Measurements from ENCODE around the gene NAT10. TPM values are rescaled to one million over a fixed set of nuclear protein-coding genes. Genes with fewer than 3 reads are reported as not detected.

NAT10 gene
- polyA plus RNA-seq, 1 experiment: 35.0 TPM

GRCh38 chr11:34188181-34188580 is 82.8 kb downstream of the NAT10 start:
- no peaks in the 10 kb centered on the region for H3K27me3 ChIP-seq (ENCODE audit: control insufficient read depth, insufficient read depth, low read length)
- DNase-seq (ENCODE audit: low read depth): no peak
- CTCF ChIA-PET: interaction anchor here (1.3 to 1.6 kb wide), 2 partner anchors 14 to 17 kb away, joined by 3 to 8 read pairs; no protein-coding TSS in a partner anchor
- no peak overlapping the region for H3K4me3 ChIP-seq (ENCODE audit: low read depth, low read length)
- POLR2A ChIA-PET: no interaction called here
- H3K36me3 ChIP-seq (ENCODE audit: control insufficient read depth, insufficient read depth, low read length): no peaks in the 10 kb centered on the region
- TF ChIP-seq, protein P1, sequence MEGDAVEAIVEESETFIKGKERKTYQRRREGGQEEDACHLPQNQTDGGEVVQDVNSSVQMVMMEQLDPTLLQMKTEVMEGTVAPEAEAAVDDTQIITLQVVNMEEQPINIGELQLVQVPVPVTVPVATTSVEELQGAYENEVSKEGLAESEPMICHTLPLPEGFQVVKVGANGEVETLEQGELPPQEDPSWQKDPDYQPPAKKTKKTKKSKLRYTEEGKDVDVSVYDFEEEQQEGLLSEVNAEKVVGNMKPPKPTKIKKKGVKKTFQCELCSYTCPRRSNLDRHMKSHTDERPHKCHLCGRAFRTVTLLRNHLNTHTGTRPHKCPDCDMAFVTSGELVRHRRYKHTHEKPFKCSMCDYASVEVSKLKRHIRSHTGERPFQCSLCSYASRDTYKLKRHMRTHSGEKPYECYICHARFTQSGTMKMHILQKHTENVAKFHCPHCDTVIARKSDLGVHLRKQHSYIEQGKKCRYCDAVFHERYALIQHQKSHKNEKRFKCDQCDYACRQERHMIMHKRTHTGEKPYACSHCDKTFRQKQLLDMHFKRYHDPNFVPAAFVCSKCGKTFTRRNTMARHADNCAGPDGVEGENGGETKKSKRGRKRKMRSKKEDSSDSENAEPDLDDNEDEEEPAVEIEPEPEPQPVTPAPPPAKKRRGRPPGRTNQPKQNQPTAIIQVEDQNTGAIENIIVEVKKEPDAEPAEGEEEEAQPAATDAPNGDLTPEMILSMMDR (IDR thresholded peaks at IDR 0.05; ENCODE audit: insufficient read depth, low read depth, low read length): no peak

DNA sequence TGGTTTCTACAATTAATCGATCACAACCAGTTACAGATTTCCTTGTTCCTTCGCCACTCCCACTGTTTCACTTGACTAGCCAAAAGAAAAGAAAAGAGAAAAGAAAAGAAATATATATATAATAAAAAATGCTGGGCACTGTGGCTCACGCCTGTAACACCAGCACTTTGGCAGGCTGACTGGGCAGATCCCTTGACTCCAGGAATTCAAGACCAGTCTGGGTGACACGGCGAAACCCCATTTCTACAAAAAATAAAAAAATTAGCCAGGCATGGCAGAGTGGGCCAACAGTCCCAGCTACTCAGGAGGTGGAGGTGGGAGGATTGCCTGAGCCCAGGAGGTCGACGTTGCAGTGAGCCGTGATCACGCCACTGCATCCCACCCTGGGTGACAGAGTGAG is 83.8 kb downstream of the NAT10 start:
- TF ChIP-seq, protein P1 (IDR thresholded peaks at IDR 0.05; ENCODE audit: insufficient read depth, low read depth, low read length): no peak
- POLR2A ChIA-PET: no interaction called here
- DNase-seq (ENCODE audit: low read depth): no peak
- no peaks in the 10 kb centered on the region for H3K27me3 ChIP-seq (ENCODE audit: control insufficient read depth, insufficient read depth, low read length)
- no peak overlapping the region for H3K4me3 ChIP-seq (ENCODE audit: low read depth, low read length)
- CTCF ChIA-PET: interaction anchor here (0.9 kb wide), 1 partner anchor 15 kb away, joined by 3 read pairs; no protein-coding TSS in a partner anchor
- no peaks in the 10 kb centered on the region for H3K36me3 ChIP-seq (ENCODE audit: control insufficient read depth, insufficient read depth, low read length)

- ChIA-PET CTCF (interaction anchor here (1.0 to 2.0 kb wide), 4 partner anchors 11 to 138 kb away, joined by 3 to 7 read pairs (median 3); no protein-coding TSS in a partner anchor), POLR2A (no interaction called here)
- no peak for DNase-seq (ENCODE audit: low read depth)
- no peaks in the 10 kb centered on the region for H3K27me3 ChIP-seq (ENCODE audit: control insufficient read depth, insufficient read depth, low read length)
- no peak overlapping the region for H3K4me3 ChIP-seq (ENCODE audit: low read depth, low read length)
- TF ChIP-seq, protein P1 (IDR thresholded peaks at IDR 0.05; ENCODE audit: insufficient read depth, low read depth, low read length): no peak
- H3K36me3 ChIP-seq (ENCODE audit: control insufficient read depth, insufficient read depth, low read length): no peaks in the 10 kb centered on the region; the same call in 1 of the 2 replicates
Observed at GRCh38 chr11:34190192-34191139, 85.0 kb downstream of the NAT10 start.

GRCh38 chr11:34191578-34191977 is 86.1 kb downstream of the NAT10 start:
- no peaks in the 10 kb centered on the region for H3K27me3 ChIP-seq (ENCODE audit: control insufficient read depth, insufficient read depth, low read length)
- H3K4me3 ChIP-seq (ENCODE audit: low read depth, low read length): no peak overlapping the region
- CTCF ChIA-PET: interaction anchor here (0.8 to 2.0 kb wide), 5 partner anchors 12 to 137 kb away, joined by 3 to 7 read pairs (median 3); no protein-coding TSS in a partner anchor
- no peaks in the 10 kb centered on the region; the same call in 1 of the 2 replicates for H3K36me3 ChIP-seq (ENCODE audit: control insufficient read depth, insufficient read depth, low read length)
- TF ChIP-seq, protein P1 (IDR thresholded peaks at IDR 0.05; ENCODE audit: insufficient read depth, low read depth, low read length): no peak
- POLR2A ChIA-PET: no interaction called here
- no peak for DNase-seq (ENCODE audit: low read depth)

Measured in BJ (cell line).